GM12801 (cell line): ENCODE results near the gene USH2A.

Experiments used
- TF ChIP-seq, protein P1 (sequence below): IDR thresholded peaks from one replicate; pipeline ENCODE4 v1.5.1; 2011; ENCODE audit warnings: control low read depth; ENCODE audit not compliant: insufficient read length; ENCODE audit errors: extremely low read depth

Gene USH2A

GRCh38 chr1:216216305-216216704, 206.9 kb downstream of the USH2A start:
- TF ChIP-seq, protein P1, sequence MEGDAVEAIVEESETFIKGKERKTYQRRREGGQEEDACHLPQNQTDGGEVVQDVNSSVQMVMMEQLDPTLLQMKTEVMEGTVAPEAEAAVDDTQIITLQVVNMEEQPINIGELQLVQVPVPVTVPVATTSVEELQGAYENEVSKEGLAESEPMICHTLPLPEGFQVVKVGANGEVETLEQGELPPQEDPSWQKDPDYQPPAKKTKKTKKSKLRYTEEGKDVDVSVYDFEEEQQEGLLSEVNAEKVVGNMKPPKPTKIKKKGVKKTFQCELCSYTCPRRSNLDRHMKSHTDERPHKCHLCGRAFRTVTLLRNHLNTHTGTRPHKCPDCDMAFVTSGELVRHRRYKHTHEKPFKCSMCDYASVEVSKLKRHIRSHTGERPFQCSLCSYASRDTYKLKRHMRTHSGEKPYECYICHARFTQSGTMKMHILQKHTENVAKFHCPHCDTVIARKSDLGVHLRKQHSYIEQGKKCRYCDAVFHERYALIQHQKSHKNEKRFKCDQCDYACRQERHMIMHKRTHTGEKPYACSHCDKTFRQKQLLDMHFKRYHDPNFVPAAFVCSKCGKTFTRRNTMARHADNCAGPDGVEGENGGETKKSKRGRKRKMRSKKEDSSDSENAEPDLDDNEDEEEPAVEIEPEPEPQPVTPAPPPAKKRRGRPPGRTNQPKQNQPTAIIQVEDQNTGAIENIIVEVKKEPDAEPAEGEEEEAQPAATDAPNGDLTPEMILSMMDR, result no peak

GRCh38 chr1:216215169-216215568, 208.1 kb downstream of the USH2A start:
- TF ChIP-seq, protein P1, result no peak

DNA sequence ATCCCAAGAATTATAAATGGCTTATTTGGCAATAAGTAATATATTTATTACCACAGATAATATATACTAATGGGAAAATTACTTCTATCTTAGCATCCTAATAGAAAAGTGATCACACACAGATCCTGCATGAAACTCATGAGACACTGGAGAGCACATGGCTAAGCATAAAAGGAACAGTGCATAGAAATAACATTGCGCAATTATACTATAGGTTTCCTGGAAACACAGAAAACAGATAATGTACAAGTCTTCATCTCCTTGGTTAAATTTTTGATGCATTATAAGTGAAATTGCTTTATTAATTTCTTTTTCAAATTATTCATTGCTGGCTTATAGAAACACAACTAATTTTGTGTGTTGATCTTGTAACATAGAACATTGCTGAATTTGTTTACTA, 210.4 kb downstream of the USH2A start:
- TF ChIP-seq, protein P1, result no peak

DNA sequence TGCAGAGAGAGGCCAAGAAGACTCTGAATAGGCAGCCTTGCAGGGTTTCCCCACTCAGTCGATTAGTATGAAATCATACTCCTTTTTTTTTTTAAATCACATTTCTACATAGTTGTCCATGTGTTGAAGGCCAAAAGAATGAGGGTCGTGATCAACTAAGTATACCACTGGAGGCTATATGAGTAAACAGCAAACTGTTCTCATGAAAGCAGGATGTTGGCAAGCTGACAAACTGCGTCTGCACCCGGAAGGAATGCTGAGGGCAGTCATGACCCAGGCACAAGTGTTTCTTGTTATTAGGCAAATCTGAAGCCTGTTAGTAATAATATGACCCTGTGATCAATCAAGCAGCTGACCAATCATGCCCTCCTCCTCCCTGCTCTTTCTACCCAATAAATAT, 213.2 kb downstream of the USH2A start:
- TF ChIP-seq, protein P1, result no peak

DNA sequence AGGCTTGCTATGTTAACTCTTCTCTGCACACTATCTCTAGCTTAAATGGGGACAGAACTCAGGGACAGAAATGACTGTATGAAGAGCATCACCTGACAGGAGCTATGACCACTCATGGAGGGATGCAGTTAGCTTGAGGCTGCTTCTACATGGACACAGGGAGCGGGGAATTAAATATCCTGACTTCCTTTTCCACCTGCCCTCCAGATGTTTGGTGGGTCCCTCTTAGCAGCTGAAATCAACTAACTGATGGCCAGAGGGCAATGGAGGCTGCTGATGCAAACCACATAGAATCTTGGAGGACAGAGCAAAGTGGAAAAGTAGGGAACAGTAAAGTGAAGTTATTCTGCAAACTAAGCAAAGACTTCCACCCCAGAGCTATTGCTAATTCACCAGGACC, 214.1 kb downstream of the USH2A start:
- TF ChIP-seq, protein P1, result no peak

DNA sequence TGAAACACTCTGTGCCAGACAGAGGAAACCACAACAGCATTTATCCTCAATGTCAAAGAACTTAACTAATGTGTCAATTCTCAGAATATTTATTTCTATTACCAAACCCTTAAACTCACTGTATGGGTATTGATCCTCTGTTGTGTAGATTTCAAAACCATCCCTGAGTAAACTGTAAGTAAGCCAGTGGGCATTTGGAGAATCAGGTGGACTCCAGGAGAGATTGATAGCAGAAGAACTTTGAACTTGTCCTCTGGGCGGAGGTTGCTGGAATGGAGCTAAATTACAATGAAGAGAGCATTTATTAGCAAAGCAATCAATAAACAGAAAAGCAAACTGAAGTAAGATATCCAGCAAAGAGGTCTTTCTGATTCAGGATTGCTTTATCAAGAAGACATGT, 216.1 kb downstream of the USH2A start:
- TF ChIP-seq, protein P1, result no peak

DNA sequence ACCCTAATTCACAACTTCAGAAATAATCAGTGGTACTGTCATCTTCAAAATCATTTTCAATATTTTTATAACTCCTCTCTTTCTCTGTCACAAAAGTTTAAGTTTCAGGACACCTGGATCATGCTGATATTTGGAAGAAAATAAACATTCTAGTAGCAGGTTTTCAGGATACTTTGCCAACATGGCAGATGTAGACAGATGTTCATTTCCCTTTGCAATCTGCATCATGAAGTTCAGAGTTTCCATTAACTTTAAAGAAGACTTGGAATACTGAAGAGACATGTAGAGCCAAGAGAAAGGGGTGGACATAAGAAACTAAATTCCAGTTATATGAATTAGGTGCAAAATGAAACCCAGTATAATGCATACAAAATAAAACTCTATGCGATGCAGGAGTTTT, 218.1 kb downstream of the USH2A start:
- TF ChIP-seq, protein P1, result no peak

- TF ChIP-seq, protein P1, result no peak
Measured at GRCh38 chr1:216201946-216202345, 221.3 kb downstream of the USH2A start.
